CD4-positive, alpha-beta memory T cell (primary cell): ENCODE data around the gene GPC6. TPM values are rescaled to one million over a fixed set of nuclear protein-coding genes. Genes with fewer than 3 reads are reported as not detected.

ENCODE experiments used
- CTCF ChIA-PET: fragments of 350-600 bp; sonication (Branson Sonifier 250); formaldehyde crosslinking; loops from one replicate; lab custom pipeline; 2021; ENCODE audit warnings: inconsistent platforms; ENCODE audit not compliant: partially characterized antibody; lab: Charles Lee
- POLR2A ChIA-PET: fragments of 350-600 bp; sonication (Branson Sonifier 250); formaldehyde crosslinking; loops from one replicate; lab custom pipeline; 2021; ENCODE audit not compliant: partially characterized antibody; lab: Charles Lee
- DNase-seq, 5 donors: peaks; one replicate each; pipeline versions ENCODE4 v3.0.0 to v3.0.0-alpha.2; 2020 to 2022; ENCODE audit warnings: mixed read lengths in 1 of 5
- H3K27ac ChIP-seq: one replicate; pipeline ENCODE4 v1.7.0; 2013; ENCODE audit warnings: low read depth, low read length
- H3K27me3 ChIP-seq: 2 replicates; pipeline ENCODE4 v1.7.0; 2013; ENCODE audit warnings: mild to moderate bottlenecking, low read length, moderate library complexity; ENCODE audit not compliant: insufficient read depth
- H3K36me3 ChIP-seq: 2 replicates; pipeline ENCODE4 v1.7.0; 2013; ENCODE audit warnings: mild to moderate bottlenecking, low read length, moderate library complexity; ENCODE audit not compliant: insufficient read depth
- H3K4me1 ChIP-seq: 2 replicates; pipeline ENCODE4 v1.7.0; 2013; ENCODE audit warnings: mild to moderate bottlenecking, low read length, moderate library complexity; ENCODE audit not compliant: insufficient read depth
- H3K4me3 ChIP-seq, 2 donors: one replicate each; pipeline ENCODE4 v1.7.0; 2013; ENCODE audit warnings: low read length in 2 of 2, mild to moderate bottlenecking in 1 of 2
- H3K9me3 ChIP-seq, 2 donors: one replicate each; pipeline ENCODE4 v1.7.0; 2013; ENCODE audit warnings: low read length in 2 of 2, control low read depth in 1 of 2; ENCODE audit not compliant: control insufficient read depth in 1 of 2
- H3K27ac Mint-ChIP-seq, 7 donors: one replicate each; pipeline ENCODE4 v1.8.0; 2020 to 2021; ENCODE audit warnings: mixed read lengths in 7 of 7, mild to moderate bottlenecking in 6 of 7, inconsistent platforms in 3 of 7, moderate library complexity in 3 of 7
- H3K27me3 Mint-ChIP-seq, 2 donors: one replicate each; pipeline ENCODE4 v1.8.0; 2020 to 2021; ENCODE audit warnings: mixed read lengths in 2 of 2
- H3K36me3 Mint-ChIP-seq, 2 donors: one replicate each; pipeline ENCODE4 v1.8.0; 2020 to 2021; ENCODE audit warnings: mixed read lengths in 2 of 2, inconsistent platforms in 1 of 2, mild to moderate bottlenecking in 1 of 2
- H3K4me1 Mint-ChIP-seq, 4 donors: one replicate each; pipeline ENCODE4 v1.8.0; 2020 to 2021; ENCODE audit warnings: mixed read lengths in 4 of 4, mild to moderate bottlenecking in 1 of 4
- H3K4me3 Mint-ChIP-seq, 8 donors: one replicate each; pipeline ENCODE4 v1.8.0; 2020 to 2021; ENCODE audit warnings: mixed read lengths in 8 of 8, mild to moderate bottlenecking in 7 of 8, moderate library complexity in 6 of 8, inconsistent platforms in 3 of 8
- H3K9me3 Mint-ChIP-seq, 8 donors: one replicate each; pipeline ENCODE4 v1.8.0; 2020 to 2021; ENCODE audit warnings: mixed read lengths in 8 of 8, mild to moderate bottlenecking in 5 of 8, inconsistent platforms in 3 of 8, moderate library complexity in 1 of 8
- intact Hi-C: fragments of 100-400 bp; cut with micrococcal nuclease; formaldehyde crosslinking; loops from one replicate; pipeline ENCODE4 v1.15.1; 2023
- polyA plus RNA-seq, 2 donors: library from polyadenylated mRNA; unstranded; fragments of 300-500 nt; fragmentation: Illumina TruSeq; gene quantifications; one replicate each; pipeline ENCODE4 v1.2.3, GENCODE V29; 2021
- total RNA-seq, 2 experiments: library from RNA; stranded (reverse); gene quantifications; one replicate each; pipeline ENCODE4 v1.2.3, GENCODE V29; 2021

GPC6 gene
- total and polyA plus RNA-seq, 4 experiments from 2014 or later, result not detected

DNA sequence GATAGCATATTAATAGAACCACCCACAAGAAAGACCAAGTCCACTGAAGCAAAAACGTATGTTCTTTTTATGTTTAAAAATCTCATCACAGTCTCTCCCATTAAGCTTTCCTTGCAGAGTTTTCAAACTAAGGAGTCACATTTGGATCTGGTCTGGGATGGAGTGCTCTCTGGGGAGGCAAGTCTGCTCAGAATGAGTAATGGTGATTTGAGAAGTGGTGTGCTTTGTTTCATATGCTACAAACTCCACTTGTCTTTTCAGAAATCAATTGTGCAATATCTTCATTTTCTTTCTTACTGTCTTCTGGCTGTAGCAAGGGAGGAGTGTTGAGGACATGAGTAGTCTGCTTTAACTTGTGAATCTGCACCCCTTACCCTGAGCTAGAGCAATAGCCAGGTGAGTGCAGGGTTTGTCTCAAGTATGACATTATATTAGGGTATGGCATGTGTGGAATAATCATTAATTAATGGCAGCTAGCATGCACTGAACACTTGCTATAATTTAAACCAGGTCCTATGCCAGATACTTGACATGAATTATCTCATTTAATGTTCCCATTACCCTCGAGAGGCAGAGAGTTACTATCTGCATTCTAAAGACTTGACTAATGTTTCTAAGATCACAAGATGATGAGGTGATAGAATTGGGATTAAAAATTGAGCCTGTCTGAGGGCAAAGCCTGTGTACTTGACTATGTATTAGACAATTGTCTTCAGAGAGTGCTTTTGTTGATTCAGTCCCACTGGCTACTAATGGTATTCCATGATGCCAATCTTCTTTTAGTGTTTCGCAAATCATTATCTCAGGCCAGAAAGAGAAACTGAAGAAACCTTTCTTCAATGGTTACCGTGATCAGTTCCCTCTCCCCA is 171.8 kb downstream of the GPC6 start:
- no peaks in the 10 kb centered on the region for H3K9me3 ChIP-seq
- CTCF ChIA-PET, result no interaction called here

DNA sequence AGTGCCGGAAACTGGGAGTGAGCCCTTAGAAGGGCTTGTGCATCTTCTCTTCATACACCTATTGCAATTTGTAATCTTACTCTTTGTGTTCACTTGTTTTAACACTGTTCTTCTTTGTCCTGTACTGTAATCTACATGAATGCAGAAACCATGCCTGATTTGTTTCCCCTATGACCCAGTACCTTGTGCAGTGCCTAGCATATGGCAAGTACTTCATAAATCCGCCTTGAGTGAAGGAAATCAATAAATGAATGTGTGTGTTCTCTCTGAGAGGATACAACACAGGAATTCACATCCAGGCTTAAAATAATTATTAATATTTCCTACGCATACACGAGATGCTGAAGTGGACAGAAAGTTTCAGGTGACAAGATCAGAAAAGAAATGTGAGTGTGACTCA is 172.6 kb downstream of the GPC6 start:
- Histone ChIP-seq H3K27ac (no peak overlapping the region), H3K4me3 (no peak overlapping the region), H3K36me3 (no peaks in the 10 kb centered on the region), H3K9me3 (no peaks in the 10 kb centered on the region), H3K27me3 (no peaks in the 10 kb centered on the region), H3K4me1 (no peaks in the 10 kb centered on the region)
- no peak for DNase-seq
- ChIA-PET CTCF (interaction anchor here (0.6 kb wide), 1 partner anchor 464 kb away, joined by 3 read pairs; no protein-coding TSS in a partner anchor), POLR2A (no interaction called here)
- Mint-ChIP-seq H3K4me1 (no peaks in the 10 kb centered on the region), H3K9me3 (peaks cover 0 to 2% (median 0%) of the 10 kb centered on the region in 8 donors), H3K27me3 (no peaks in the 10 kb centered on the region), H3K27ac (no peak overlapping the region), H3K36me3 (no peaks in the 10 kb centered on the region), H3K4me3 (no peak overlapping the region)
- intact Hi-C loops, result no loop called here

More for the DNA sequence above, 171.8 kb downstream of the GPC6 start:
- H3K9me3 Mint-ChIP-seq, result peaks cover 0 to 2% (median 0%) of the 10 kb centered on the region in 8 donors
- no peaks in the 10 kb centered on the region for H3K27me3 Mint-ChIP-seq
- intact Hi-C loops, result no loop called here
- no peak for DNase-seq
- no peak overlapping the region for H3K27ac ChIP-seq
- H3K4me3 Mint-ChIP-seq, result no peak overlapping the region
- no peak overlapping the region for H3K4me3 ChIP-seq
- POLR2A ChIA-PET, result no interaction called here
- H3K27me3 ChIP-seq, result no peaks in the 10 kb centered on the region
- no peaks in the 10 kb centered on the region for H3K36me3 ChIP-seq
- H3K36me3 Mint-ChIP-seq, result no peaks in the 10 kb centered on the region
- no peak overlapping the region for H3K27ac Mint-ChIP-seq
- no peaks in the 10 kb centered on the region for H3K4me1 ChIP-seq
- no peaks in the 10 kb centered on the region for H3K4me1 Mint-ChIP-seq

DNA sequence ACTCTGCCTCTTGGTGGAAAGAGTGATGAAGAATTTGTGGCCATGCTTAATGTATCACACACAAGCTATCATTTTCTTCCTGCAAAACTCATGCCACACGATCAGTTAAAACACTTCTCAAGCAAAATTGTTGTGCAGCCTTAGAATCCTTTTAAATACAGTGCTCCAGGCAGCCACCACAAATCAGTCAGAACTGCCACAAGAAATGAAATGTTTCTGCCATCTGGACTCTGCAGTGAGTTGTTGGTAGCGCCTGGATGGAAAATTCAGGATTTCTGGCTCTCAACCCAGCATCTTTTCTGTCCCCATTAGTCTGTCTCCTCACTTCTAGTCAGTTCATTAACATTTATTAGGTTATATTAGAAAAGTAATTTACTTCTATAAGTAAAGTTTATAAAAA is 179.5 kb downstream of the GPC6 start:
- Histone ChIP-seq H3K27me3 (no peaks in the 10 kb centered on the region), H3K36me3 (no peaks in the 10 kb centered on the region), H3K9me3 (no peaks in the 10 kb centered on the region), H3K27ac (no peak overlapping the region), H3K4me1 (no peaks in the 10 kb centered on the region), H3K4me3 (no peak overlapping the region)
- H3K27me3 Mint-ChIP-seq, result no peaks in the 10 kb centered on the region
- no peak overlapping the region for H3K27ac Mint-ChIP-seq
- no peaks in the 10 kb centered on the region for H3K4me1 Mint-ChIP-seq
- intact Hi-C loops, result no loop called here
- H3K9me3 Mint-ChIP-seq, result no peaks in the 10 kb centered on the region
- POLR2A ChIA-PET, result no interaction called here
- no peak for DNase-seq
- H3K36me3 Mint-ChIP-seq, result no peaks in the 10 kb centered on the region
- H3K4me3 Mint-ChIP-seq, result no peak overlapping the region
- CTCF ChIA-PET, result no interaction called here

DNA sequence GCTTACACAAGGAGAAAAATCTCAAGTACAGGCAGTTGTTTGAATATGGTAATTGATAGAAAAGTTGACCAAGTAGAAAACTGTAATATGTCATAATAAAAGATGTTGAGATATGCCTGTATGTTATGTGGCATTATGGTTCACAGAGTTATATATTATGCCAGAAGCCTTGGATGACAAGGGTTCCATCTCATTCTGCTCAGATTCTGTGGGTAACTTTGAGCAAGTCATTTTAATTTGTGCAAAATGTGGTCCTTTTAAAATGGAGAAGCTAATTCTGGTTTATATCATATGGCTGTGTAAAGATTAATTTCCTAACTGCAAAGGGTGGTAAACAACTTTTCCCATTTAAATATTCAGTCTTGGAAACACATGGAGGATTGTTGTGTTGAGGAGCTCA is 180.9 kb downstream of the GPC6 start:
- H3K27me3 Mint-ChIP-seq, result no peaks in the 10 kb centered on the region
- H3K27me3 ChIP-seq, result no peaks in the 10 kb centered on the region
- ChIA-PET POLR2A (no interaction called here), CTCF (no interaction called here)
- H3K9me3 Mint-ChIP-seq, result no peaks in the 10 kb centered on the region
- H3K4me1 Mint-ChIP-seq, result no peaks in the 10 kb centered on the region
- H3K27ac Mint-ChIP-seq, result no peak overlapping the region
- DNase-seq, result no peak
- intact Hi-C loops, result no loop called here
- no peaks in the 10 kb centered on the region for H3K36me3 Mint-ChIP-seq
- no peaks in the 10 kb centered on the region for H3K4me1 ChIP-seq
- no peaks in the 10 kb centered on the region for H3K9me3 ChIP-seq
- H3K4me3 ChIP-seq, result no peak overlapping the region
- H3K27ac ChIP-seq, result no peak overlapping the region
- no peaks in the 10 kb centered on the region for H3K36me3 ChIP-seq
- no peak overlapping the region for H3K4me3 Mint-ChIP-seq

DNA sequence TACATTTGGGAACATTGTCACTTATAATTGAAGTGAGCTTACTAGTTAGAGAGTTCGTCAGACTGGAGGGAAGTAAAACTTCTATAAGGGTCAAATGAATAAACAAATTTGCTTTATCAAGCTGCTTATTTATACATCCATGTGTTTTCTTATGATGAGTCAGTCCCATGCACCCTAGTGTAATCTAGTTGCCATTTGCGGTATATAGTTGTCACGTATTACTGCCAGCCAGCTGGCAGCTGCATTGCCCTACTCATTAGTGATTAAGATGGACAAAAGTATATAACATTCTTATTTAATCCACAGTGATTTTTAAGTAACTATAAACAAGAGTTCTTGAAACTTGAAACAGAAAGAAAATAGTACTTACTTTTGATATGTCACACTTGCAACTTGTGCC is 182.4 kb downstream of the GPC6 start:
- Mint-ChIP-seq H3K36me3 (no peaks in the 10 kb centered on the region), H3K27ac (no peak overlapping the region), H3K4me1 (no peaks in the 10 kb centered on the region), H3K4me3 (no peak overlapping the region), H3K27me3 (no peaks in the 10 kb centered on the region), H3K9me3 (no peaks in the 10 kb centered on the region)
- H3K36me3 ChIP-seq, result no peaks in the 10 kb centered on the region
- no peaks in the 10 kb centered on the region for H3K9me3 ChIP-seq
- no peak overlapping the region for H3K4me3 ChIP-seq
- H3K4me1 ChIP-seq, result no peaks in the 10 kb centered on the region
- CTCF ChIA-PET, result no interaction called here
- H3K27me3 ChIP-seq, result no peaks in the 10 kb centered on the region
- POLR2A ChIA-PET, result no interaction called here
- DNase-seq, result no peak
- no peak overlapping the region for H3K27ac ChIP-seq
- intact Hi-C loops, result no loop called here

DNA sequence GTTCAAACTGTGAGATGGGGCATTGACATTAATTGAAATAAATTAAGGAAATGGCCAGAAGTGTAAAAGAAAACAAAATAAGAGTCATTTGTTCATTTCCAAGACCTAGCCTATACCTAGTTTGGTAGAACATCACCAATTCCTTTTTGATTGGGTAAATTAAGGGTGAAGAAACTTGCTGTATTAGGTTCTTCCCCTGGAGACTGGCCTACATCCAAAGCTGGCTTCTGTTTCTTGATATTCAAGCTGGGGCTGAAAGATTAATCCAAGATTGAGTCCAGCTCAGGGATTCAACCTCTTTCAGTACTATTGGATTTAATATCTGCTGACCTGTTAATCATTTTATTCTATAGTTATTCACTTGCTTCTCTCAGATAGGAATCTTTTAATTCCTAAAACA is 183.2 kb downstream of the GPC6 start:
- H3K9me3 Mint-ChIP-seq, result no peaks in the 10 kb centered on the region
- Histone ChIP-seq H3K36me3 (no peaks in the 10 kb centered on the region), H3K4me3 (no peak overlapping the region), H3K4me1 (no peaks in the 10 kb centered on the region), H3K27me3 (no peaks in the 10 kb centered on the region), H3K9me3 (no peaks in the 10 kb centered on the region), H3K27ac (no peak overlapping the region)
- H3K27ac Mint-ChIP-seq, result no peak overlapping the region
- no peak for DNase-seq
- intact Hi-C loops, result no loop called here
- no peaks in the 10 kb centered on the region for H3K27me3 Mint-ChIP-seq
- POLR2A ChIA-PET, result no interaction called here
- CTCF ChIA-PET, result no interaction called here
- H3K36me3 Mint-ChIP-seq, result no peaks in the 10 kb centered on the region
- H3K4me3 Mint-ChIP-seq, result no peak overlapping the region
- no peaks in the 10 kb centered on the region for H3K4me1 Mint-ChIP-seq

DNA sequence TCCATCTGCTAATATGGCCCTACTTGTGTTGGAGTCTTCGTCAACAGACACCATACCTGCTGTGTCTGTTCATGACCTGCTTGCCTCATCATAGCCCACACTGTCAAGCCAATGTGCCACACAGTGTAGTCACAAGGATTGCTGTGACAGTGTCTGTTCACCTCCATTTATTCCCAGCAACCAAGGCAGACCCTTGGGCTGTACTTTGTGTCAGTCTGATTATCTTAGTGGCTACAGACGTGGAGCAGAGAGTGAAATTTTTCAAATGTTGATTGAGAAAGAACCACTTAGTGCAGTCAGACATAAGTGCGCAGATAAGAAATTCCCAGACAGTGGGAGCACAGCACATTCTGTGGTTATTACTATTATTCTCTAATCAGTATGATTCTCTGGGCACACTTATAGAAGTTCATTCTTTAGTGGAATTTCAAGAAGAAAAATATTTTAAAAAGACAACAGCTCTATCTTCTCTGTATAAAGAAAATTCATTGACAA is 184.6 kb downstream of the GPC6 start:
- H3K4me3 ChIP-seq, result no peak overlapping the region
- H3K27ac ChIP-seq, result no peak overlapping the region
- no peak overlapping the region for H3K4me3 Mint-ChIP-seq
- POLR2A ChIA-PET, result interaction anchor here (0.6 kb wide), 1 partner anchor 285 kb away, joined by 3 read pairs; no protein-coding TSS in a partner anchor
- no peaks in the 10 kb centered on the region for H3K27me3 ChIP-seq
- CTCF ChIA-PET, result no interaction called here
- no peaks in the 10 kb centered on the region for H3K36me3 ChIP-seq
- no peaks in the 10 kb centered on the region for H3K27me3 Mint-ChIP-seq
- no peak for DNase-seq
- H3K4me1 Mint-ChIP-seq, result no peaks in the 10 kb centered on the region
- no peaks in the 10 kb centered on the region for H3K4me1 ChIP-seq
- no peak overlapping the region for H3K27ac Mint-ChIP-seq
- intact Hi-C loops, result no loop called here
- no peaks in the 10 kb centered on the region for H3K9me3 Mint-ChIP-seq
- H3K9me3 ChIP-seq, result no peaks in the 10 kb centered on the region
- H3K36me3 Mint-ChIP-seq, result no peaks in the 10 kb centered on the region
